NOMO-1 (cell line): ENCODE measurements around the gene TIMMDC1.

Experiments used
- DNase-seq, 2 experiments: peaks; one replicate each; lab custom pipeline; 2025; ENCODE audit not compliant: unreplicated experiment in 2 of 2; lab: John Stamatoyannopoulos, UW

The TIMMDC1 gene, protein sequence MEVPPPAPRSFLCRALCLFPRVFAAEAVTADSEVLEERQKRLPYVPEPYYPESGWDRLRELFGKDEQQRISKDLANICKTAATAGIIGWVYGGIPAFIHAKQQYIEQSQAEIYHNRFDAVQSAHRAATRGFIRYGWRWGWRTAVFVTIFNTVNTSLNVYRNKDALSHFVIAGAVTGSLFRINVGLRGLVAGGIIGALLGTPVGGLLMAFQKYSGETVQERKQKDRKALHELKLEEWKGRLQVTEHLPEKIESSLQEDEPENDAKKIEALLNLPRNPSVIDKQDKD

DNA sequence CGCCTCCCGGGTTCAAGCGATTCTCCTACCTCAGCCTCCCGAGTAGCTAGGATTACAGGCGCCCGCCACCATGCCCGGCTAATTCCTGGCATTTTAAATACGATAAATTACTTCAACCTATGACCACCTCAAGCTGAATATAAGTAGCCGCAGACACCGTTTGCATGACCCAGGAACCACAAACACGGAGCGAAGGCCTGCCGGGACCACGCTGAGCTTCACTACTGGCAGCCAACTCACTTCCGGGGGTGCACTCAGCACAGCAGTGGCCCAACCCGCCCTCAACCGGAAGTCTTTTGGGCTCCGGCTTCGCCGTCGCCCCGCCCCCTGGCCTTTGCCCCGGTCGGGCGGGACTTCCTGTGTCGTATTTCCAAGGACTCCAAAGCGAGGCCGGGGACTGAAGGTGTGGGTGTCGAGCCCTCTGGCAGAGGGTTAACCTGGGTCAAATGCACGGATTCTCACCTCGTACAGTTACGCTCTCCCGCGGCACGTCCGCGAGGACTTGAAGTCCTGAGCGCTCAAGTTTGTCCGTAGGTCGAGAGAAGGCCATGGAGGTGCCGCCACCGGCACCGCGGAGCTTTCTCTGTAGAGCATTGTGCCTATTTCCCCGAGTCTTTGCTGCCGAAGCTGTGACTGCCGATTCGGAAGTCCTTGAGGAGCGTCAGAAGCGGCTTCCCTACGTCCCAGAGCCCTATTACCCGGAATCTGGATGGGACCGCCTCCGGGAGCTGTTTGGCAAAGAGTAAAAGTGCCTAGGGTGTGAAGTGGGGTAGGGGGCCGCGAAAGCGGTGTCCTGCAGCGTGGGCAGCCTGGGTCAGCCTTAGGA is at the start of gene TIMMDC1:
TIMMDC1 (plus strand) TSS at position 362 of the 826 bp plus-strand sequence; CDS start at position 549, 187 bp downstream.
- DNase-seq: peak; percentile 97 to 98

- no peak for DNase-seq
Observed at GRCh38 chr3:119453822-119454221, 44.5 kb upstream of the TIMMDC1 start.

- no peak for DNase-seq
Observed at GRCh38 chr3:119456469-119456868, 41.9 kb upstream of the TIMMDC1 start.

- DNase-seq: peak; percentile 63 to 88
Observed at GRCh38 chr3:119457246-119457645, 41.1 kb upstream of the TIMMDC1 start.

- peak; percentile 98 to 99 for DNase-seq
Observed at GRCh38 chr3:119463171-119464169, 34.9 kb upstream of the TIMMDC1 start, which contains the start of gene TMEM39A. TSS of gene TMEM39A (minus strand) at chr3:119463615. CDS start at chr3:119462074, 1,541 bp downstream.

DNA sequence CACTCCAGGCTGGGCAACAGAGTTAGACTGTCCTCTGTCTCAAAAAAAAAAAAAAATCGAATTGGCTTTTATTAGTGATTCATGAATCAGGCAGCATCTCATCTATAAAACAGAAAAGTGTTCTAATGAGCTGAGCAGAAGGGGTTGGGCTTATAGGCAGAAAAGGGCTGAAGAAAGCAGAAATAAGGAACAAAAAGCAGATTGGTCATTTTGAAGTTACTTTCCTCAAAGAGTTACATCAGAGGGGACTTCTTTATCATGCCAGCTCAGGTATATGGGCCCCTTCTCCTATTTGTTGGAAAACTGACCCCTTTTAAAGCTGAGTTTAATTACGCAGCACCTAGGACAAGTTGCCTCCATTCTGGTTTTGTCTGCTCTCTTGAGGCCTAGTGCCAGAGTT is 30.3 kb upstream of the TIMMDC1 start:
- peak; percentile 62 to 77 for DNase-seq

- DNase-seq: no peak
Observed at GRCh38 chr3:119469418-119470189, 28.7 kb upstream of the TIMMDC1 start.

GRCh38 chr3:119470866-119471265 is 27.5 kb upstream of the TIMMDC1 start:
- no peak for DNase-seq

GRCh38 chr3:119481079-119481478 is 17.3 kb upstream of the TIMMDC1 start:
- DNase-seq: no peak

DNA sequence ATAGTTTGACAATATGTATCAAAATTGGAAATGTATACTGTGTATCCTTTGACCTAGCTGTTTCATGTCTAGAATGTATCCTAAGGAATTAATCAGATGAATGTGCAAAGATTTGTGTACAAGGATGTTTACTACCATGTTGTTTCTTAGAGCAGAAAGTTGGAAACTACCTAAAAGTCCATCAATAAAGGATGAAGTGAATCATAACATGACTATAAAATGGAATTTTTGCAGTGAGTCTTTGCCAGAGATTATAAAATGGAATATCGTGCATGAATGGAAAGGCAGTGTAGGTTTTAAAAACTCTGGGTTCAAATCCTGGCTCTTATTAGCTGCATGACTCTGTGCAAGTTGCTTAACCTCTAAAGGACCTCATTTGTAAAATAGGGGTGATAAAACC is 15.2 kb upstream of the TIMMDC1 start:
- no peak for DNase-seq

- no peak for DNase-seq
Observed at GRCh38 chr3:119485563-119485962, 12.8 kb upstream of the TIMMDC1 start.

DNA sequence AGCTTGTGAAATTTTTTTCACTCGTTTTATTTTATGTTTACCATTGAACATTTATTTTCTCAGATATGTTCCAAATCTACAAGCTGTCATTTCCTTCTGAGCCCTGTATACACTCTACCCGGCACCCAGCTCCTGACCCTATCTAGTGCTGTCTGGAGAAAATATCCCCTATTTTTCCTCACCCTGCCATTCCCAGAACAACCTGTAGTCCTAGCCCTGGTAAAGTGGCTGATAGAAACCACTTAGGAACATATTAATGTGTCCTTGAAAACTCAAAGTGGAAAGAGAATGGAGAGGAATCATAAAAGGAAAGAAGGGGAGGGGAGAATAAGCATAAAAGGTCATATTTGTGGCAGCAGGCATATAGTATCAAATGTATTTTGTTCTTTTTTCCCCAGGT is 8.2 kb upstream of the TIMMDC1 start:
- DNase-seq: no peak

DNA sequence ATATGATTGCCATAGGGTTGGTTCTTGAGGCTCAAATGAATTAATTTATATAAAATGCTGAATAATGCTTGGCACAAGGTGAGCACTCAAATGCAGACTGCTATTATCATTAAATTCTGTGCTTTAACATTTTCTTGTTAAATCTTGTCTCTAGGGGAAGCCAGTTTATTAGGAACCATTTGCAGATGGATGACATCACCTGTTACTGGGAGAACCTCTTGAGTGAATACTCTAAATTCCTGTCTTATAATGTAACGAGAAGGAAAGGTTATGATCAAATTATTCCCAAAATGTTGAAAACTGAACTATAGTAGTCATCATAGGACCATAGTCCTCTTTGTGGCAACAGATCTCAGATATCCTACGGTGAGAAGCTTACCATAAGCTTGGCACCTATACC is 6.2 kb upstream of the TIMMDC1 start:
- no peak for DNase-seq

DNA sequence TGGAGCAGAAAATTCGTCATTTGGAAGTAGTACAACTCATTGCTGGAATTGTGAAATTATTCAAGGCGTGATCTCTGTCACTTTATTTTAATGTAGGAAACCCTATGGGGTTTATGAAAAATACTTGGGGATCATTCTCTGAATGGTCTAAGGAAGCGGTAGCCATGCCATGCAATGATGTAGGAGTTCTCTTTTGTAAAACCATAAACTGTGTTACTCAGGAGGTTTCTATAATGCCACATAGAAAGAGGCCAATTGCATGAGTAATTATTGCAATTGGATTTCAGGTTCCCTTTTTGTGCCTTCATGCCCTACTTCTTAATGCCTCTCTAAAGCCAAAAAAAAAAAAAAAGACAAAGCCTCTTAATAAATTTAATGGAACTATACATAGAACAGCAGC is 5.5 kb upstream of the TIMMDC1 start:
- no peak for DNase-seq

GRCh38 chr3:119494597-119494996 is 3.8 kb upstream of the TIMMDC1 start:
- DNase-seq: no peak

- peak in 1 of 2 experiments; percentile 8 for DNase-seq
Observed at GRCh38 chr3:119497820-119498185, 544 bp upstream of the TIMMDC1 start.

- DNase-seq: no peak
Observed at GRCh38 chr3:119500265-119500664, 1.9 kb downstream of the TIMMDC1 start.

DNA sequence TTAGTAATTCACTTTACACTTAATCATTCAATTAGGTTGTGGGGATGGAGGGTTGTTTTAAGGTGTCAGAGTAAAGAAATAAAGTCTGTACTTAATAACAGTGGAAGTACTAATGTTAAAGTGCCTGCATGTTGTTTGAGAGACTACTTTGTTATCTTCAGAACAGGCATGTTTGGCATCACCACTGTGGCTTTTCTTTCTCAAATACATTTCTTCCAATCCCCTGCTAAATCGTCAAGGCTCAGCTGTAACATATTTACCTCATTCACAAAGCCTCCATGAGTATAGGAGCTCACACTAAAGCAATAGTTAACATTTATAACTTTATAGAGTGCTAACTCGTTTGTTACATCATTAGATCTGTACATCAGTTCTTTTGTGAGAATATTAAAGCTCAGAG is 2.6 kb downstream of the TIMMDC1 start:
- no peak for DNase-seq

- DNase-seq: no peak
Observed at GRCh38 chr3:119506631-119507030, 8.3 kb downstream of the TIMMDC1 start.

DNA sequence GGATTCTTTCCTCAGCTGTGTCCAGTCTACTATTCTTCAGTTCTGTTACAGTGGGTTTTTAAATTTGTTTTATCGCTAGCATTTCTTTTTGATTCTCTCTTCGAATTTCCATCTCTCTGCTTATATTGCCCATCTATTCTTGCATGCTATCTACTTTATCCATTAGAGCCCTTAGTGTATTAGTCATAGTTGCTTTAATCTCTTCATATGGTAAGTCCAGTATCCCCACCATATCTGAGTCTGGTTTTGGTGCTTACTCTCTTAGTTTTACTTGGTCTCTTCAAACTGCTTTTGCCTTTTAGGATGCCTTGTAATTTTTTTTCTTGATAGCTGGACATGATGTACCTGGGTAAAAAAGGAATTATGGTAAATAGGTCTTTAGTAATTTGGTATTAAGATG is 9.1 kb downstream of the TIMMDC1 start:
- DNase-seq: no peak
